Right ventricle myocardium inferior (tissue), 1 donor: ENCODE results near the gene PROSER3. TPM values are rescaled to one million over a fixed set of nuclear protein-coding genes. Genes with fewer than 3 reads are reported as not detected.

Experiments
- ATAC-seq: fragments of 200-7000 bp; cut with Tn5 transposase; one replicate; pipeline ENCODE4 v1.9.1; 2020; ENCODE audit warnings: mild to moderate bottlenecking, moderate library complexity
- DNase-seq: peaks from one replicate; pipeline ENCODE4 v3.0.0; 2021; ENCODE audit errors: missing footprints
- intact Hi-C: fragments of 100-400 bp; cut with DNase I; formaldehyde crosslinking; loops from one replicate; pipeline ENCODE4 v1.11.0; 2022
- total RNA-seq: library from RNA; stranded (reverse); fragmentation: NEBNext Ultra II Directional; extraction: Animal tissue kit (Norgen Biotek cat#: 25700); gene quantifications from one replicate; pipeline ENCODE4 v1.2.1, GENCODE V29; 2021
- donor health status: DM: no; HTN: yes; CAD: no; lungs with severe emphysema.

The PROSER3 gene
- total RNA-seq, 1 donor from 2014 or later = 5.1 TPM

DNA sequence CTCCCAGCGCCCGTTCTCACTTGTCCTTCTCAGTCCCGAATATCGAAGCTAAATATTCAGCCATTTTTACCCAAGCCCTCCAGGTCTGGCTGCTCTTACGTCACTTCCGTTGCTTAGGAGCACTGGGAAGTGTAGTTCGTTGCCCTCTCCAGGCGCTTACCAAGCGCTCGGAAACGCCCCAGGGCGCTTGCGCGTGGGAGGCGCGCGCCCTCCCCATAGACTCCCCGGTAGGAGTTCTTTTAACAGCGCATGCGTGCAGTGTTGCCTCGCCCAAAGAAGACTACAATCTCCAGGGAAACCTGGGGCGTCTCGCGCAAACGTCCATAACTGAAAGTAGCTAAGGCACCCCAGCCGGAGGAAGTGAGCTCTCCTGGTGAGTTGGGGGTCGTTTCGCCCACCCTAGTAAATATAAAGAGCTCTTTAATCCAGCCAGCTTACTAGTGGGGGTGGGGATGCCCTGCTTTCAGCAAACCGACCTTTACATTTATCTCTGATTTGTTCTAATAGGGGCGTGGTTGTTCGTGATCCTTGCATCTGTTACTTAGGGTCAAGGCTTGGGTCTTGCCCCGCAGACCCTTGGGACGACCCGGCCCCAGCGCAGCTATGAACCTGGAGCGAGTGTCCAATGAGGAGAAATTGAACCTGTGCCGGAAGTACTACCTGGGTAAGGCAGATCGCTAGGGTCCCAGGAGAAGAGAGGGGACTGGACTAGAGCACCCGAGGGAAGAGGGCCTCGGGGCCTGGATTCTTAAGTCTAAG lies 12.5 kb upstream of the PROSER3 start, which contains the start of the genes PSENEN and U2AF1L4:
TSS of gene PSENEN (plus strand) at position 324 of the 759 bp plus-strand sequence. CDS start at position 604, 280 bp downstream.
TSS of gene U2AF1L4 (minus strand) at position 91 of the 759 bp plus-strand sequence. CDS start at position 64, 27 bp downstream.
- peak; percentile 83 for ATAC-seq
- peak; percentile 98 for DNase-seq
- intact Hi-C loops = loop anchor here (1.0 to 10.0 kb wide), 4 partner anchors 28 to 369 kb away; partner anchors contain the start of genes COX6B1, OVOL3, POLR2I and TBCB

DNA sequence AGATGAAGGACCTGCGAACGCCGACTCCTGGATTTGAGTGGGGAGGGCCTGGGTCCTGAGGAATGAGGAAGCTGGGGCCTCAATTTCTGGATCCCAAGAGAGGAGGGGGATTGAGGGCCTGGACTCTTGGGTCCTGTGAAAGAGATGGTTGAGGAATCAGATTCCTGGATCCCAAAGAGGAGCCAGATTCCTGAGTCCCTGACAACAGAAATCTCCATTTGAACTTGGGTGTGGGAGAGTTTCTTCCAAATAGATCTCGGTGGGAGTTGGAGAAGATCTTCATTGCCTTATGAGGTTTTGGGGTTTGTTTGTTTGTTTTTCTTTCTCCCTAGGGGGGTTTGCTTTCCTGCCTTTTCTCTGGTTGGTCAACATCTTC lies 11.9 kb upstream of the PROSER3 start:
- no peak for ATAC-seq
- intact Hi-C loops = loop anchor here (5.0 to 10.0 kb wide), 2 partner anchors 99 to 369 kb away; partner anchors contain the start of genes COX6B1, OVOL3, POLR2I and TBCB

DNA sequence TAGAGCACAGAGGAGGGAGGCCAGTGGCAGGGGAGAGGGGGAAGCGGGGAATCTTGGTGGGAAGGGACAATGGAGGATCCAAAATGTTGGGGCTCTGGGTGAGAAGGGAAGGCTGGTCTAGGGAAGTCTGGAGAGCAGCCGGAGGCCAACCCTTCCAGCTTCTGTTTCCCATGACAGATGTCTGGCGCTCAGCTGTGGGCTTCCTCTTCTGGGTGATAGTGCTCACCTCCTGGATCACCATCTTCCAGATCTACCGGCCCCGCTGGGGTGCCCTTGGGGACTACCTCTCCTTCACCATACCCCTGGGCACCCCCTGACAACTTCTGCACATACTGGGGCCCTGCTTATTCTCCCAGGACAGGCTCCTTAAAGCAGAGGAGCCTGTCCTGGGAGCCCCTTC lies 11.4 kb upstream of the PROSER3 start:
- intact Hi-C loops = loop anchor here (5.0 to 10.0 kb wide), 2 partner anchors 99 to 368 kb away; partner anchors contain the start of genes COX6B1, OVOL3, POLR2I and TBCB
- ATAC-seq (no peak), DNase-seq (peak; percentile 64)

More for the DNA sequence above, 11.9 kb upstream of the PROSER3 start:
- no peak for DNase-seq

DNA sequence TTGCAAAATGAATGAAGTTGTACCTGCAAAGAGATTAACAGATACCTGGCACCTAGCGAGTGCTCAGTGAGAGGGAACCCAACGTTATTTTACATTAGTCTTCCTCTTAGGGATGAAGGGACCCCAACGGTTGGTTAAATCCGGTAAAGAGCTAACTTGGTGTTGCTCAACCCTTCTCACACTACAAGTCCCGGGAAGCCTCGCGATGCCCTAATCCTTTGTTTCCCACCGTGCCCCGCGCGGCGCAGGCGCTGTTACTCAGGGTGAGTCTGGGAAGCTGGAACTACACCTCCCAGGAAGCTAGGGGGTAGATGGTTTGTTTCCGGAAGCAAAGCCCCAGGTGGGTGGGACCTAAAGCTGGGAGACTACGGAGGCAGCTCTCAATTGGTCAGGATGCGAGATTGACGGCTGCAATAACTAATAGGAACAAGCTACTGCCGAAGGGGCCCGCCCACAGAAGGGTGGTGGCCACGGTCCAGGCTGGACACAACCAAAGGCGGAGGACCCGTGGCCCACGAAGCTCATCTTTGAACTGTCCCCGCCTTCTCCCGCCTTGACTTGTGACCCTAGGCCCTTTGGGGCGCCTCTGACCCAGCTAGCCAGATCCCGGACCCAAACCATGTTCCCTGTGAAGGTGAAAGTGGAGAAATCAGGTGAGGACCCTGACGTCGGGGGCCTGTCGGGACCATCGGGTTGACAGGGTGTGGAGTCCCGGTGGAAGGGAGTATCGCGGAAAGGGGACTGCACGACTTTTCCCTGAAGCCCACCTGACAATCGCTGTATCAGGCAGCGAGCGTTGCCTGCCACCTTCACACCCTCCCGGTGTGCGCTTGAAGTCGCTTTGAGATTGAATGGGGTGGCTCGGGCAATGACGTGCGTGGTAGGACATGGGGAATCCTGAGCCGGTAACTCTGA lies 9.6 kb upstream of the PROSER3 start, which contains the start of gene LIN37:
TSS of gene LIN37 (plus strand) at position 471 of the 915 bp plus-strand sequence. CDS start at position 620, 149 bp downstream.
- DNase-seq = peak; percentile 100
- intact Hi-C loops = loop anchor here (5.0 to 10.0 kb wide), 2 partner anchors 101 to 366 kb away; partner anchors contain the start of genes COX6B1, OVOL3, POLR2I and TBCB
- ATAC-seq = peak; percentile 88

DNA sequence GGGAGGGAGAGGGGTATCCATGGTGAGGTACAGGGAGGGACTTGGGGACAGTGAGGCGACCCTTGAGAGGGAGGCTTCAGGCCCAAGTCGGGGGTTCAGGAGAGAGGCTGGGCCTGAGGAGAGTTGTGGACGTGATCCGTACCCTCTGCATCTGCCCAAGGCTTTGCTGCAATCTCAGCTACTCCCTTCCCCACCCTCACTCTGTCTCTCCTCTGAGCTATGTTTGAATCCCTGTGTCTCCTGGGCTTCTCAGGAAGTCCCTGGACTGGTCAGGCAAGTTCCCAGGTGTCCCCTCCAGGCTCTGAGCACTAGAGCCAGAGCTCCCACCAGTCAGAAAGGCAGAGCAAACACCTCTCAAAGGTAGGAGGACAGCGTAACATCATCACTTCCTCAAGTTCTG lies 7.8 kb upstream of the PROSER3 start:
- DNase-seq (peak; percentile 47), ATAC-seq (no peak)
- intact Hi-C loops = no loop called here

DNA sequence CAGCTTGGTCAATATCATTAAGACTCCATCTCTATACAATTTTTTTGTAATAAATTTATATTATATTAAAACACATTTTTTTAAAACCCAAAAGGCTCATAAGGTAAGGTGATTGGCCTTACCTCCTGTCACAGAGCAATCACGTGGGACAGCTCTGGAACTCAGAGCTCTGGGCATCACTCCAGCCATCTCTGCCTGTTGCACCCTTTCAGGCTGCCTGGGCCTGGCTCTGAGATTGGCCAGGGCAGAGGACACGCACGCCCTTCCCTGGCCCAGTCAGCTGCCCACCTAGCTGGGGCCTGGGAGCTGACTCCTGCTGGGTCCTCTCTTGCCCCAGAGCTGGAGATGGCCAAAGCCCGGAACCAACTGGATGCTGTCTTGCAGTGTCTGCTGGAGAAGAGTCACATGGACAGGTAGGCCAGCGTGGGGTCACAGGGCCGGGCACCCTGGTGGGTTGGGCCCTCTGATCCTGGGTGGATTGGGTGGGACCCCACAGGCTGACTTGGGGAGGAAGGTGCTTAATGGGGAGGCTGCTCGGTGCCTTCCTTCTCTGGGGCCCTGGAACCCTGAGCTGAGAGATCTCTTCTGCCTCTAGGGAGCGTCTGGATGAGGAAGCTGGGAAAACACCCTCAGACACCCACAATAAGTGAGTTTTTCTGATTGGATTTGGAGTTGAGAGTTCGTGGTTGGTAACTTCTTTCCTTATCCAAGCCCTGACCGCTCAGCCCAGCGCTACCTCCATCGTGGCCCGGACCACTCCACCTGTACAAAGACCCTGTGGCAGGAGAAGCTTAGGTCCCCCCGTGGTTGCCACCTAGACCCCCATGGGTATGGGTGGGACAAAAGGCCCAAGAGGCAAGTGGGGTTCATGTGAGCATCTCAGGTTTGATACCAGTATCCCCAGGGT lies 5.9 kb upstream of the PROSER3 start:
- intact Hi-C loops = no loop called here
- ATAC-seq (no peak), DNase-seq (peak; percentile 69)

DNA sequence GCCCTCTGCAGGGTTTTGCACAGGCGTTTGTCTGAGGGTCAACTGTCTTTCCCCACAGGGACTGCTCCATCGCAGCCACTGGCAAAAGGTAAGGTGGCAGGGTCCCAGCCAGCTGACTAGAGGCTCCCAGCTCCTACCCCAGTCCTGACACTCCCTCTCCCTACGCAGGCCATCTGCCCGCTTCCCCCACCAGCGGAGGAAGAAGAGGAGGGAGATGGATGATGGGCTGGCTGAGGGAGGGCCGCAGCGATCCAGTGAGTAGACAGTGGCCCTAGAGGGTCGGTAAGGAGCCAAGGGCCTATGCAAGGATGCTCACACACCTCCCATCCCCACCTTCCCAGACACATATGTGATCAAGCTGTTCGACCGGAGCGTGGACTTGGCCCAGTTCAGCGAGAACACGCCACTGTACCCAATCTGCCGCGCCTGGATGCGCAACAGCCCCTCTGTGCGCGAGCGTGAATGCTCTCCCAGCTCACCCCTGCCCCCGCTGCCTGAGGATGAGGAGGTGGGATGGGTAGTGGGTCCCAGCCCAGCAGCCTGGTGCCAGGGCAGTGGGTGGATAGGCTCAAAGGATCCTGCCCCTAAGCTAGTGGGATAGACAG lies 5.1 kb upstream of the PROSER3 start:
- DNase-seq = peak; percentile 63

DNA sequence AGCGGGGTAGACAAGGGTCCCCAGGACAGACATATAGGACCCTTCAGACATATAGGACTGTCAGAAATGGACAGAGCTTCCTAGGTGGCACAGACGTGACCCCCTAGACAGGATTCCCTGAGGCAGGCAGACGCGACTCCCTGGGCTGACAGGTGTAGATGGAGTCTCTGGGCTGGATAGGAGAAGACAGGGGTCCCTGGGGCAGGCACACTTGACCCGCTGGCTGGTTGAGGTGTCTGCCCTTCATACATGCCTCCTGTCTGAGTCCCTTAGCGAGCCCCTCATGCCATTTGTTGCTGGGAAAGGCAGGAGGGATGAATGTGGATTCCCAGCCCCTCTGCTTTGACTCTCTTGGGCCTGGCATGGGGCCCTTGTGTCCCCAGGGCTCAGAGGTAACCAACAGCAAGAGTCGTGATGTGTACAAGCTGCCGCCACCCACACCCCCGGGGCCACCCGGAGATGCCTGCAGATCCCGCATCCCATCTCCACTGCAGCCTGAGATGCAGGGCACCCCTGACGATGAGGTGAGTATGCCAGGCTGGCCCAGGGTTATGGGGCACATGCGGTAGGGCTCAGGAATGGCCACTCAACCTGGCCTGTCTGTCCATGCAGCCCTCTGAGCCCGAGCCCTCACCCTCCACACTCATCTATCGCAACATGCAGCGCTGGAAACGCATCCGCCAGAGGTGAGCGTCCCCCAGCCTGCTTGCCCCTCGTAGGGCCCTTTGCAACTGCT lies 4.2 kb upstream of the PROSER3 start:
- intact Hi-C loops = no loop called here
- no peak for ATAC-seq
- peak; percentile 63 for DNase-seq

More for the DNA sequence above, 5.1 kb upstream of the PROSER3 start:
- intact Hi-C loops = no loop called here
- ATAC-seq = no peak

DNA sequence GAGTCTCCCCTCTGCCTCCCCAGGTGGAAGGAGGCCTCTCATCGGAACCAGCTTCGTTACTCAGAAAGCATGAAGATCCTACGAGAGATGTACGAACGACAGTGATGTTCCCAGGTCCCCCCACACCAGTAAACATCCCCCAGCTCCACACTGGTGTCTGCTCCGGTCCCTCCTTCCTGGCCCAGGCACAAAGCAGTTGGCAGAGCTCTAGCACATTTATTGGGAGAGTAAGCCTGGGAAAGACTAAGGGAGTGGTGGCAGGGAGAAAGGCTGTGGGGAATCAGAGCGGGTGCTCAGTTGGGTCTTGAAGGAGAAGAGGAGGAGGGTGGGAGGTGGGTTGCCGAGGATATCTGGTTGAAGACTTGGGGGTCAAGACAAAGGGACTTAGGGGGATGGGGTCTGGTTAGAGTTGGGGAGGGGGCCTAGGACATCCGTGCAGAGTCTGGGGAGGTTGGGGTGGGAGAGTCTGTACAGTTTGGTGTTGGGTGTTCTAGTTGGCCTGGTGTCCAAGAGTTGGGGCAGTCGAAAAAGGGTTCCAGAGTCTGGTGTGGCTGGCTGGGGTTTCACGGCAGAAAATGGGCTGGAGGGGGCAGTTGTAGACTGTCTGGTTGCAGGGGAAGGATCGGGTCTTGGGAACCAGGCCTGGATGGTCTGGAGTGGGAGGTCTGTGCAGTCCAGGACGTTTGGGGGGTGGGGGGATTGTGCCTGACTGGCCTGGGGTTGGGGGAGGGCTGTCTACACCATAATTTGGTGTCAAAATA lies 3.4 kb upstream of the PROSER3 start:
- intact Hi-C loops = no loop called here
- ATAC-seq (no peak), DNase-seq (peak; percentile 20)

DNA sequence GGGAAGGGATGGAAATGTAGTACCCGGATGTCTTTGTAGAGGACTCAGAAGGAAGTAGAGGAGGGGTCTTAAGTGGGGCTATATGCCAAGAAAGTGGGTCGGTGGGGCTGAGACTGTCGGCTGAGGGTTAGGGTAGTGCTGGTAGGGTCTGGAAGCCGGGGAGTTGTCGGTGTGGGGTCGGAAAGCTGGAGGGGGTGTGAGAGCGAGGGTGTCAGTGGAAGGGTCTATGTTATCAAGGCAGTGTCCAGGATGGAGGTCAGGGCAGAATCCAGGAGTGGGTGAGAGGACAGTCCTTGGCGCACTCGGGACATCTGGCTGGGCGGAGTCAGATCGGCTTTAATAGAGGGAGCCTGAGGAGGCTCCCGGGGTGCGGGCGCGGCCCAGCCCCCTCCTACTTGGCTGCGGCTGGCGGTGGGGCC lies 2.8 kb upstream of the PROSER3 start:
- no peak for DNase-seq
- intact Hi-C loops = no loop called here
- peak; percentile 56 for ATAC-seq

DNA sequence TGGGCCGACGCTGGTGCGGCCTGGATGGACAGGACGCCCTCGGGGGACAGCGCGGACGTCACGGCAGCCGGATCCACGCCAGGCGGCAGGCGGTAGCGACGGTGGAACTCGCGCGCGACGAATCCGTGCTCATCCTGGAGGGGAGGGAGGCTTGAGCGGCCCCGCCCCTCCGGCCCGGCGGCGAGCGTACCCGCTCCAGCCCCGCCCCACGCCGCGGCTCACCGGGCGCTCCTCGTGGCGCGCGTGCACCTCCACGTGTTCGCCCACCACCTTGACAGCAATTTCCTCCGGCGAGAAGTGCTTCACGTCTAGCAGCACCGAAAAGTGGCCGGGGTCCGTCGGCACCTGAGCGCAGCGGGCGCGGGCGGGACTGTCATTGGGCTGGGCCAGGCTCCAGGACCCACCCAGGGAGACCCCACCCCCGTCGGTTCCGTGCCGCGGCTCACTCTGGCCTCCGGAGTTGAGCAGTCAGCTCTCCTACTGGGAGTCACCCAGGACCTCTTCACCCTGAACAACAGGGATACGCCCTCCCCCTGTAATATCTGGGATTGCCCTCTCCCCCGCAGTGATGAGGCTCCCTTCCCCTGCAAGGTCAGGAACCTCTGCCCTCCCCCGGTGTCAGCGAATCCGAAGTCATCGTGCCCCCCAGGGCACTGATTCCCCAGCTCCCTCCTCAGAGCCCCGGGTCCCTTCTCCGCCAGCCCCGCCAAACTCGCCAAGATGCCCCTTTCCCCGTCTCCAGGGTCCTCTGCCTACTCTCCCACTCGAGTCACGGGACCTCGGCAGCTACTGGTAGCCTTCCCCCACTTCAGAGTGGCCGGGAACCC lies 2.2 kb upstream of the PROSER3 start:
- DNase-seq (peak; percentile 94), ATAC-seq (peak; percentile 61)

DNA sequence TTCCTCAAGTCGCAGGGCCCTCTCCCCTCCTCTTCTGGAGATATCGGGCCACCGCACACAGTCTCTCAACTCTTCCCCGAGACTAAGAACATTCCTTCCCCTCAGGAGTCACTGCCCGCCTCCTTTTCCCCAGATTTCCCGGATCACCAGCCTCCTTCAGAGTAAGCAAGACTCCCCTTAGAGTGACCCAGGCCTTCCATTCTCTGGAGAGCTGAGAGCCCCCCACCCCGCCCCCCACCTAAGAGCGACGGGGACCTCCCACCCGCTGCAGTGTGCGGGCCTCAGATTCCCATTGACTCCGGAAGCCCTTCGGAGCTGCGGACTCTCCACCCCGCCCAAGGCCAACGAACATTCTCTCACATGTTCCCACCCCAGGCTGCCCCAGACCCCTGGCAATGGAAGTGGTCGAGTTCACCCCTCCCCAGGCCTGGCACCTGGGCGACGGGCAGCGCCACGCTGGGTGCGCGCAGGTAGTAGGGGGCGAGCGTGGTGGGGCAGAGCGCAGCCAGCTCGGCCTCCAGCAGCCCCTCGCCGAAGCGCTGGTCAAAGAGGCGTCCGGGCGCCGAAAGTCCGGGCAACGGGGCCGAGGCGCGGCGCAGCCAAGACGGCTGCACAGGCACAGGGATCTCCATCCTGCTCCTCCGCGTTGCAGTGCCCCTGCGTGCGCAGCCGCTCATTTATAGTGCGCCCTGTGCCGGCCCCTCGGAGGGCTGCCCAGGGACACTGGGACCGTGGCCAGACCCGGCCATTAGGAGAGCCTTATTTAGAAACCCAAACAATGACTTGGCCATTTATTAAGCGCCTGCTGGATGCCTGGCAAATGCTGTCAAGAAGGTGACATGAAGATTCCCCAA lies 1.4 kb upstream of the PROSER3 start, which contains the start of gene HSPB6:
TSS of gene HSPB6 (minus strand) at position 653 of the 854 bp plus-strand sequence. CDS start at position 632, 21 bp downstream.
- intact Hi-C loops = loop anchor here (1.0 kb wide), 1 partner anchor 40 kb away; no protein-coding TSS in a partner anchor

More for the DNA sequence above, 2.2 kb upstream of the PROSER3 start:
- intact Hi-C loops = no loop called here

DNA sequence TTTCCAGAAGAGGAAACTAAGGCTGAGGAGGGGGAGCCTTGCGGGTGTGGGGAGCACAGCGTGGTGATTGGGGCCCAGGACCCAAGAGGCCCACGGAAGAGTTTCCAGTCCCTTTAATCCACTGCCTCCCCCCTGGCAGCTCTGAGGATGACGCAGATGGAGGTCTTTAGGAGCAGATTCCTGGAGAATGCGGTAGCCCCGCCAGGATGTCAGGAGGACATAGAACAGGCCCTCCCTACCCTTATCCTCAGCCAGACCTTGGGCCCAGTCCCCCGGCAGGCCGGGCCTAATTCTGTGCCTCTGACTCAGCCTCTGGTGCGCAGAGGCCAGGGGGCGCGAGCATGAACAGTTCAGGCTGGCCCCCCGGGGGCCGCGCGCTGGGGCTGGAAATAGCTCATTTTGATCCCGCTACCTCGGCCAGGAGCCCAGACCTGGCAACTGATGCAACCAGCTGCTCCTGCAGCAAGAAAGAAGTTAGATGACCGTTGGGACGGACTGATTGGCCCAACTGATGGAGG lies 686 bp upstream of the PROSER3 start:
- intact Hi-C loops = loop anchor here (1.0 kb wide), 1 partner anchor 41 kb away; no protein-coding TSS in a partner anchor
- ATAC-seq = peak; percentile 66
- peak; percentile 94 for DNase-seq

More for the DNA sequence above, 1.4 kb upstream of the PROSER3 start, which contains the start of gene HSPB6:
- DNase-seq = peak; percentile 88
- ATAC-seq = peak; percentile 43

DNA sequence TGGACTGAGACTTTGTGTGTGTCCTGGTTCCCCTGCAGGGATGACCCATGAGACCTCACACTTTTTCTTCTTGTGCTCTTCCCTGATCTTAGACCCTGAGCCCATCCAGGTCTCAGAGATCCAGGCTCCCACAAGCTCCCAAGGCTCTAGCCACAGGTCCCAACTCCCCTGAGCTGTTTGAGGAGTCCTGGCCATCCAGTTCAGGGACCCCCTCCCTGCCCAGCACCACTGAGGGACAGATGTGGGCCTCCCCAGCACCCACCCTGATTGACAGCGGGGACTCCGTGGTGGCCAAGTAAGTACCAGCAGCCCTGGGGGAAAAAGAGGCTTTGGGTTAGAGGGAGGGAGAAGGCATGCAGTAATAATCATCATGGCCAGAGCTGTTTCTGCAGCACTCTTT lies 1.7 kb downstream of the PROSER3 start:
- DNase-seq (peak; percentile 49), ATAC-seq (no peak)
- intact Hi-C loops = no loop called here
